HL-60/S4 treated with retinoic acid at 250 ng/mL for 4 days and 3 days (cell line): Measurements from ENCODE around the gene ABCC6.
"Not testable (repeated sequence)": the region's sequence is repeated elsewhere in the genome, so short reads cannot be mapped to it uniquely, and the experiment has no call there.

Experiments
- in situ Hi-C: fragments of 300-500 bp; cut with MboI; formaldehyde crosslinking; loops from 2 replicates; pipeline ENCODE4 v1.7.0; 2022; ENCODE audit warnings: low sequenced_read_pairs

Gene ABCC6

DNA sequence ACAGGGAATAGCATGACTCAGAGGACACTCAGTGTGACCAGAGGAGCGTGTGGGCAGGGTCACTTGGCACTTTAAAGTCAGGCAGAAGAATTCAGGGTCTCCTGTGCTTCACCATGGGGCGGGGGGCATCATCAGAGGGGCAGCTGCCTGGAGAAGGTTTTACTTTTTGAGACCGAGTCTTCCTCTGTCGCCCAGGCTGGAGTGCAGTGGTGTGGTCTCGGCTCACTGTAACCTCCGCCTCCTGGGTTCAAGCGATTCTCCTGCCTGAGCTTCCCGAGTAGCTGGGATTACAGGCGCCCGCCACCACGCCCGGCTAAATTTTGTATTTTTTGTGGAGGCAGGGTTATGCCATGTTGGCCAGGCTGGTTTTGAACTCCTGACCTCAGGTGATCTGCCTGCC is 32.3 kb downstream of the ABCC6 start:
- in situ Hi-C loops, result not testable (repeated sequence)

DNA sequence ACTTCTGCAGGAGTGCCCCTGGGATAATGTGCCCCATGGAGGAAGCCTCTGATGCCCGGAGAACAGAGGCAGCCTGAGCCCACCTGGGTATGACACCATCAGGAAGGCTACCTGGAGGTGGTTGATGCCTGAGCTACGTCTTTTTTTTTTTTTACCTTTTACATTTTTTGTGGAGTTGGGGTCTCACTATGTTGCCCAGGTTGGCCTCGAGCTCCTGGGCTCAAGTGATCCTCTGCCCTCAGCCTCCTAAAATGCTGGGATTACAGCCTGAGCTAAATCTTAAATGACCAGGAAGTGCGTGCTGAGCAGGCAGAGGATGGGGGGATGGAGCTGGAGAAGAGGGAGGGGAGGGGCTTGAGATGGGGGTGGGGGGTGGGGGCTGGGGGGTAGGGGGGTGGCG is 32.7 kb downstream of the ABCC6 start:
- in situ Hi-C loops, result no loop called here

DNA sequence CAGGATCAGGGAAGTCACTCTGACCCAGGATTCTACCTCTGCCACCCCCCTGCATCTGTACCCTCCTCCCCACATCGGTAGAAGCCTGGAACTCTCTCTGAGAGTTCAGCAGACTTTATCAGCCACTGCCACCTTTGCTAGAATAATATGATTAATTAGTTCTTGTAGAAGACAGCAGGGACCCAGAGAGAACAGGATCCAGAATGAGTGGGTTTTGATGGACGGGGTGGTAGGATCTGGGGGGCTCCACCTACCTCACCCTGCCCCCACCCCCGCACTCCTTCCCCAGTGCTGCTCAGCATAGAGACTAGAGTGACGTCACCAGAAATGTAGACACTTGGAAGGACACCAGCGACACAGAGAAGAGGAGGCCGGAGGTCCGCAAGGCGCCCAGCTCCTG is 33.5 kb downstream of the ABCC6 start:
- in situ Hi-C loops, result no loop called here

DNA sequence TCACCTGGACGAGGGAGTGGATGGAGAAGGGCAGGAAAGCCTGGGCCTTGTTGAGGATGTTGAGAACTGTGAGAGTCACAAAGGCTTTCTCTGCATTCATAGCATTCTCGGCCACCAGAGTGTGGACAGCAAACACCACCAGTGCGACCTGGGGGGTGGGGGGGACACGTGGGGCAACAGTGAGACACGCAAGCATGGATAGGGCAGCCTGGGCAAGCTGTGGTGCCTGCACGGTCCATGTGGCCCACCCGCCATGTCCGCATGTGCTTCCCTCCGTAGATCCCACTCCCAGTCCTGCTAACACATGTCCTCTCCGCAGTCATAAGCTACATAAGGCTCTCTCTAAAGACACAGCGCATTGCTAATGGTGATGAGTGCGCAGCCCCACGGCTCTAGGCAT is 34.5 kb downstream of the ABCC6 start:
- in situ Hi-C loops, result no loop called here

DNA sequence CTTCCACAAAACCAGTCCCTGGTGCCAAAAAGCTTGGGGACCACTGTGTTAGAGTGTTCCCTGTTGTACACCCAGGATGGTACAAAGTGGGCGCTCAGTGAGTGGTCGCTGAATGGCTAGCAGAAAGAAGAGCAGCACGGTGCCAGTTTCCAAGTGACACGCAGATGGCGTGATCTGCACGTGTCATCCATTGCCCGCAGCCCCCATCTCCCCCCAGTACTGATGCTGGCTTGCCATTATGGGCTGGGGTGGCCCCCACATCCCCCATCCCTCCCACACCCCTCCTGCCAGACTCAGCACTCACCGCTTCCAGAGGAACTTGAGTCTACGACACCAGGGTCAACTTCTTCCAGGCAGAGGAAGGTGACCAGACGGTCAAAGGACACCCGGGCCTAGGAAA is 36.5 kb downstream of the ABCC6 start:
- in situ Hi-C loops, result no loop called here

DNA sequence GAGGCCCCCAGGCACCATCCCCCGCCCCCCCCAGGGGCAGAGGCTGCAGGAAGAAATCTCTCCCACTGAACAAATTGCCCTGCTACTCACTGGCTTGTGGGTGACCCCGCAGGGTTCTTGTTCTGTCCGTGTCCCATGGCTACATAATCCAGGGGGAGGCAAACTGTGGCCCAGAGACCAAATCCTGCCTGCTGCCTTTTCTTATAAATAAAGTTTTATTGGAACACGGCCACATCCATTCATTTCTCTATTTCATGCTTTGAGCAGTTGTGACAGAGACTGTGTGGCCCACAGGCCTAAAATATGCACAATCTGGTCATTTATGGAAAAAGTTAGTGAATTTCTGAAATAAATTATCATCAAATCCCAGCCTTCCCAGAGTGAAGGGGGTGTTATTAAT is 38.2 kb downstream of the ABCC6 start:
- in situ Hi-C loops, result no loop called here

DNA sequence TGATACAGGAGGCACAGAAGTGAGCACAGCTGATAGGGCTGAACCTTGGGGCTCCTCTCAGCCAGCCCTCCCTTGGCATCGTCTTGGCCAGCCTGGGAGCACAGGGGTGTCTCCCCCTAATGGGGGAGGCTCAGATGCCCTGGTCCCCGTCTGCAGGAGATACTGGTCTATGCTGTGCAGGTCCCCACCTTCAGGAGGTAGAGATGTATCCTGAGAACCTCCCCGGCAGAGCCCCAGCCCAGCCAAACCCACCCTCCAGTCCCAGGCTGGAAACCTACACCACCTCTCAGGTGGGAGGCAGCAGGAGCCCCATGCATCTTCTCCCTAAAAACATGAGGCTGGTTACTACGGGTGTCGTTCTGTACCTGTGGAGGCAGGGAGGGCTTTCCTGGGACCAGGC is 38.7 kb downstream of the ABCC6 start:
- in situ Hi-C loops, result no loop called here

DNA sequence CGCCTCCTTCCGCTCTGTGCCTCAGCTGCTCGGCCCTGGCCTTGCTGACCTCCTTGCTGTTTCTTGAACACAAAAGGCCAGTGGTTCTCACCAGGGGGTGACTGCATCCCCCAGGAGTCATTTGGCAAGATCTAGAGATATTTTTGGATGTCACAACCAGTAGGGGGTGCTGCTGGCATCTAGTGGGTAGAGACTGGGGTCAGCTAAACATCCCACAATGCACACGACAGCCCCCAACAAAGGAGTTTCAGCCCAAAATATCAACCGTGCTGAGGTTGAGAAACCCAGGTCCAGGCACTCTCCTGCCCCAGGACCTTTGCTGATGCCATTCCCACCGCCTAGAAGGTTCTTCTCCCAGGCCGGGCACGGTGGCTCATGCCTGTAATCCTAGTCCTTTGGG is 39.7 kb downstream of the ABCC6 start:
- in situ Hi-C loops, result no loop called here

DNA sequence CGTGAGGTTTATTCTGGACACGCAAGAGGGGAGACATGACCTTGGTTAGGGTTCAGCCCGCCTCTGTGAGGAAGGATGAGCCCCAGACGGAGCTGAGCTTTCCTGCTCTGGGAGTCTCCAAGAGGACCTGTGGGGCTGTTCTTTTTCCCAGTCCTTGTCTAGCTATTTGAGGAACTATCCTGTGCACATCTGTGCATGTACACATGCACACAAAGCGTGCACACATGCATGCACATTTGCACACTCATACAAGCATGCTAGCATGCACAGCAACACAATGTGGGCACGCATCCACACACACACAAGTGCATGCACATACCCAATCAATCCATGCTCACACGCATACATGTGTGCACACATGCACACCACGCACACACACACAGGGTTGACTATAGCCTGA is 40.4 kb downstream of the ABCC6 start:
- in situ Hi-C loops, result no loop called here

DNA sequence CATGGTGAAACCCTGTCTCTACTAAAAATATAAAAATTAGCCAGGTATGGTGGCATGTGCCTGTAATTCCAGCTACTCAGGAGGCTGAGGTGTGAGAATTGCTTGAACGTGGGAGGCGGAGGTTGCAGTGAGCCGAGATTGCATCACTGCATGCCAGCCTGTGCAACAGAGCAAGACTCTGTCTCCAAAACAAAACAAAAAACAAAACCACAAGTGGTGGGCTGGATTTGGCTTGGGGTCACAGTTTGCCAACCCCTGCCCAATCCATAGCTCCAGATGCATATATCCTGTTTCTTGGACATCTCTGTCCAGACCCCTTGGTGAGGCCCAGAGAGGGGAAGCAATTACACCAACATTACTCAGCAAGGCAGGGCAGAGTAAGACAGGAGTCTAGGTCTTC is 41.5 kb downstream of the ABCC6 start:
- in situ Hi-C loops, result not testable (repeated sequence)

DNA sequence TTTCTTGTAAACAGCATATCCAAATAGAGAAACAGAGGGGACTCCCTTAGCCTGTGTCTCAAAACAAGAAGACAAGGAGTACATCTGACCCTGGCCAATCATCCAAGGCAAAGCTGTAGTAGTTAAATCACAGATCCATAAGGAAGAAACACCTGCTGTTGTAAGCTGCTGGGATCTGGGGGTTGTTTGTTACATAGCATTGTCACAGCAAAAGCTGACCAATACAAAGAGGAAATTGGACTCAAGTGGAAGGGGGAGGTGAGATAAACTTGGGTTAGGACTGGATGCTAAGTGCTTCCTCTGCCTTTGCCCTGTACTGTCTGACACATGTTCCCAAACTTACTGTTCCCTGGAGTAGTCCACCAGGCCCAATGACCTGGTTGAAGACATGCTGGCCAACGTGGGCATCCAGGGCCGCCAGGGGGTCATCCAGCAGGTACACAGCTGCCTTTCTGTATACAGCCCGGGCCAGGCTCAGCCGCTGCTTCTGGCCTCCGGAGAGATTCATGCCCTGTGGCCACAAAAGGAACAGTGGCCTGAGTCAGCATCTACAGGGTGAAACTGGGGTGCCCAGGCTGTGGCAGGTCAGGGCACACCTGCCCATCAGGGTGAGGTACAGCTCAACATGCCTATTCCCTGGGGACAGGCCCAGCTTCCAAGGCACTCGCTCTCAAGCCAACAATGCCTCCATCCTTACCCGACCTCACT is 44.7 kb downstream of the ABCC6 start:
- in situ Hi-C loops, result no loop called here

DNA sequence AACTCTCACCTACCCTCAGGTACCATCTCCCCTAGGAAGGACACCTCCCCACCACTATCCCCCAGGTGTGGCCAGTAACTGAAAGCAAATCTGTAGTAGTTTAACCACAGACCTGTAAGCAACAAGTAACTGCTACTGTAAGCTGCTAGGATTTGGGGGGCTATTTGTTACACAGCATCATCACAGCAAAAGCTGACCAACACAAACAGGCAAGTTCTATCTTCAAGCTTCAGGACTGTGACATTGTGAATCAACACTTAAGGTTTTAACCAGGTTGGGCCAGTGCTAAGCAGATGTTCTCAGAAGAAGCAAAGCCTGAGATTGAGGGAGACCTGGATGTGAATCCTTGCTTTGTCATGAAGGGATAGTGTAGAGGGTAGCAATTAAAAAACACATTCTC is 47.0 kb downstream of the ABCC6 start:
- in situ Hi-C loops, result no loop called here

DNA sequence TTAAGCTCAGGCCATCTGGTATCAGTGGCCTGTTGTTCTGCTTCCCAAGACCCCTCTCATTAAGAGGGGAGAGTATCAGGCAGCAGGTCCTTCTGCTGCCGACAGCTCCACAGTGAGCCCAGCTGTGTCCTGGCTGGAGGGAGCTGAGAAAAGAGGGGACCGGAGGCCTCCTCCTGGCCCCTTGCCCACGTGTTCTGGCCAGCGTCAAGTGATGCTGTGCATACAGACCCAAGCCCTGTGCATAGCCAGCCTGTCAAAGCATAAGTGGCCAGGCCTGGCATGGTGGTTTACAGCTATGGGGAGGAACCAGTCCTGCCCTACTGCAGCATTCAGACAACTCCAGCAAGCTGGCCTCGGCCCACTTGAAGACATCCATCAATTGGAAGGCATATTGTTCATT is 48.0 kb downstream of the ABCC6 start:
- in situ Hi-C loops, result no loop called here

DNA sequence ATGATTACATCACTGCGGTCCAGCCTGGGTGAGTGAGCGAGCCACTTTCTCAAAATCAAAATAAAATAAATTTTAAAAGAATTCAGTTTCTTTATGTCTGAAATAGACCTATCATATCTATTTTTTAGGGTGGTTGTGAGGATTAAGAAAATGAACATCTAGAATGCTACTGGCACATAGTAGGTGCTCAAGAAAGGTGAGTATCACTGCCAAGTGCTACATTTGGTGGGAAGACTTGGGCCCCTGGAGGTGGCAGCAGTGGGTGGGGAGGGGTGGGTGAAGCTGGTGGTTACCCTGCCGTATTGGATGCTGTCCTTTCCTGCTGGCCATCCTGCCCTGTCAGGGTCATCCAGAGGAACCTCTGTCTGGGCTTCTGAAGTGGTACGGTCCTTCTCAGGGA is 50.3 kb downstream of the ABCC6 start:
- in situ Hi-C loops, result no loop called here

DNA sequence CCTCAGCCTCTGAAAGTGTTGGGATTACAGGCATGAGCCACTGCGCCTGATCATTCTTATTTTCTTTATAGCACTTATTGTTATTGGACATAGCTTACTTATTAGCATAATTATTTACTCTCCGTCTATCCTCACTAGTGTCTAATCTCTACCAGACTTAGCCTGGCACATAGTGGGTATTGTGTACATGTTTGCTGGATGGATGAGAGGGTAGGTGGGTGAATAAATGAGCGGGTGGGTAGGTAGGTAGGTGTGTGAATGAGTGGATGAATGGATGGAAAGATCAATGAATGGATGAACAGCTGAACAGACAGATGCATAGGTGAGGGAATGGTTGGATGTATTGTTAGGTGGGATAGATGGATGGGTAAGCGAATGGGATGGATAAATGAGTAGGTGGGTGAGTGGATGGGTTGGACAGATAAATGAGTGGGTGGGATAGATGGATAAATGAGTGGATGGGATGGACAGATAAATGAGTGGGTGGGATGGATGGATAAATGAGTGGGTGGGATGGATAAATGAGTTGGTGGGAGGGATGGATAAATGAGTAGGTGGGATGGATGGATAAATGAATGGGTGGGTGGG is 51.9 kb downstream of the ABCC6 start:
- in situ Hi-C loops, result no loop called here

DNA sequence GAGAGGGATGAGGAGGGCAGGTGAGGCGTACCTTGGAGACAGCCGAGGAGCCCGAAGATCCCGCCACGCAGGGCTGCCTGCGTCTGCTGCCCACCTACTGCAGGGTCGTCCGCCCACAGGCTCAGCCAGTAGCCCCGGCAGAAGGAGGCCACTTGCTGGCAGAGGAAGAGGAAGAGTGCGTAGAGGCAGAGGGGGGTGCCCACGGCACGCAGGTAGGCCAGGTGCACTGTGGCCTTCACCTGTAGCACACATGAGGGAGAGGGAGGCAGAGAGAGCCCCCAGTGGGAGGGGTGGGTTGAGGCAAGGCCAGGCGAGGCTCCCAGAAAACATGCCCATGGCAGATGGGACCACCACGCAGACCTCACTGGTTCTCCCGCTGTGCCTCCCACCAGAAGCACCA is 53.7 kb downstream of the ABCC6 start:
- in situ Hi-C loops, result no loop called here

DNA sequence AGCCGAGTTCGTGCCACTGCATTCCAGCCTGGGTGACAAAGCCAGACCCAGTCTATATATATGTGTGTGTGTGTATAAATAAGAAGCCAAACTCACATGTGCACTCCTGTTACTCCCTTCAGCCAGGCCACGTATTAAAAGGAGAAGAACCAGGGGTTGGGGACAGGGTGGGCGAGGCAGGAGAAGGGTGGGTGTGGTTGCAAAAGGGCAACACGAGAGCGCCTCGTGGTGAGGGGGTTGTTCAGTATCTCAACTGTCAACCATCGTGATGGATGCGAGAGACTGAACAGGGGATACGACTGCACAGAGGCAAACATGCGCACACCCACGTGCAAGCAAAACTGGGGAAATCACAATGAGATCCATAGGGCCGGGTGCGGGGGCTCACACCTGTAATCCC is 54.9 kb downstream of the ABCC6 start:
- in situ Hi-C loops, result no loop called here

DNA sequence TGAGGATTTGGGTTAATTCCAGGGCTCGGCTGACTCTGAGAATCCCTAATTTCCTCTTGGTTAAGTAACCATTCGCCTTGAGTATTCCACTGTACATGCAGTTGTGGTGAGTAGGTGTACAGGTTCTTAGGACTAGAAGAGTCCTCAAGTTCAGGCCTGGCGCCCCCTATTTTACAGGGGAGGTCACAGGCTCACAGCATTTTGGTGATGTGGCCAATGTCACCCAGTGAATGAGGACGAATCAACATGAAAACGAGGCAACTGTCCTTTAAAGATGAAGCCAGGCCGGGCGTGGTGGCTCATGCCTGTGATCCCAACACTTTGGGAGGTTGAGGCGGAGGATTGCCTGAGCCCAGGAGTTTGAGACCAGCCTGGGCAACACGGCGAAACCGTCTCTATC is 55.4 kb downstream of the ABCC6 start:
- in situ Hi-C loops, result no loop called here

DNA sequence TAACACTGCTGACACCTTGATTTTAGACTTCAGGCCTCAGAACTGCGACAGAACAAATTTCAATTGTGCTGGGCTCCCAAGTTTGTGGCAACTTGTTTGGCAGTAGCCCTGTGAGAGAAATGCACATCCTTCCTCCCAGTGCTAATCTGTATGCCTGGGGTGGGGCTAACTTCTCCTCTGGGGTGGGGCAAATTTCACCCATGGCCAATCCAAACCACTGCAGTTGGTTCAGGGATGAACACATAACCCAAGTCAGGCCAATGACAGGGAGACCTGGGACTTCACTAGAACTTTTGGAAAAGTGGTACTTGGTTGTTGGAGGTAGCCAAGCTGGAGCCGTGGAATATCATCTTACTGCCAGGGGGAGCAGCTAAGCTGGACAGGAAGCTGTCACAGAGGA is 56.3 kb downstream of the ABCC6 start:
- in situ Hi-C loops, result no loop called here

DNA sequence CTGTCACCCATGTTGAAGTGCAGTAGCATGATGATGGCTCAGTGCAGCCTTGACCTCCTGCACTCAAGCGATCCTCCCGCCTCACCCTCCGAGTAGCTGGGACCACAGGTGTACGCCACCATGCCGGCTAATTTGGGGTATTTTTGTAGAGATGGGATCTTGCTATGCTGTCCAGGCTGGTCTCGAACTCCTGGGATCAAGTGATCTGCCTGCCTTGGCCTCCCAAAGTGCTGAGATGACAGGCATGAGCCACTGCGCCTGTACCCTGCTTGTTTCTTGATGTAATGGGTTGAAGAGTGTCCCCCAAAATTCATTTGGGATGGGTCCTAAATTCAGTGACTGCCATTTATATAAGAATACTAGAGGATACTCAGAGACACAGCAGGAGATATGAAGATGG is 57.2 kb downstream of the ABCC6 start:
- in situ Hi-C loops, result no loop called here

DNA sequence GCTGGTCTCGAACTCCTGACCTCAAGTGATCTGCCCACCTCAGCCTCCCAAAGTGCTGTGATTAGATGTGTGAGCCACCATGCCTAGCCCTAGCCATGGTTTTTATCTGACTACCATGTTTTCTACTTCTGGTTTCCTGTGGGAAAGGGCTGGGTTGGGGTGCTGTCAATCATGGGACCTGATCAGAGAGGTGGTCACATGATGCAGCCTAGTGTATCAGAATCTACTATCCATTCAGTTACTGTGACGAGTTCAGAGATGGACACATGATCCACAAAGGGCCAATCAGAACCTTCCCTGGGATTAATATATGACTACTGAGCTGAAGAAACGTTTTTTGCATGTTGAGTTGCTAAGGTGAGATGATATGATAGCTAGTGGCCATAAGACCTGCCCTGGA is 59.1 kb downstream of the ABCC6 start:
- in situ Hi-C loops, result no loop called here

DNA sequence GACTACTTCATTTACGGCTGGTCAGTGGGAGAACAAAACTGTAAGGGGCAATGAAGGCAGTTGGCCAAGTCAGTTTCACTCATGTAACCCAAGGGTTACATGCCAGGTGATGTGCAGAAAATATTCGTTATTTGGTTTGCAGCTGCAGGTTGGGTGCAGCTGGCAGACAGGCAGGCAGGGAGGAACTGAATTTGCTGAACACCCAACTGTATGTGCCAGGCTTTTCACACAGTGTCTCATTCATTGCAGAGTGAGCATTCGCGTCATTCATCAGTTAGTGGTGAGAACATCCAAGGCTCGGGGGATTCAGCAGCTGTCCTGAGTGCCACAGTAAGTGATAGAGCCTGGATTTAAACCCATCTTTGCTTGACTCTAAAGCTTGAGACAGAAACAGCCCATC is 59.7 kb downstream of the ABCC6 start:
- in situ Hi-C loops, result no loop called here

DNA sequence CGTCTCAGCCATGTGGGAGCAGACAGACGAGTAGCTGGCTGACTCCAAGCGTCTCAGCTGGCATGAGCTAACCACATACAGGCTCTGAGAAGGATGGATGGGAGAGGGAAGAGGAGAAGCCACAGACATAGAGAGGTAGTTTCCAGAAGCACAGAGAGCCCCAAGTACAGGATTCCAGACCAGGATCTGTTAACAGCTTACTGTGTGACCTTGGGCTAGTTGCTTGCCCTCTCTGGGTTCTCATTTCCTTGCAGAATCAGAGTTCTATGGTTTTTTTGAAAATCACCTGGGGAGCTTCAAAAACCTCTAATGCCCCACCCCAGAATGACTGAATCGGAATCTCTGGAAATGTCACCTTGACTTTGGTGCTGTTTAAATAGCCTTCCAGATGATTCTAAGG is 60.2 kb downstream of the ABCC6 start:
- in situ Hi-C loops, result no loop called here
